Hepatocyte (in vitro differentiated cells): ENCODE results near the gene GNAZ.

ENCODE experiments used
- EZH2 ChIP-seq: fragments of 200-600 bp; sonication (generic); IDR thresholded peaks from 2 replicates; pipeline ENCODE4 v1.6.1; 2016; ENCODE audit warnings: antibody characterized with exemption, mild to moderate bottlenecking, borderline replicate concordance
- EZH2phosphoT487 ChIP-seq: fragments of 200-600 bp; sonication (generic); IDR thresholded peaks from one replicate; pipeline ENCODE4 v1.6.1; 2018; ENCODE audit warnings: antibody characterized with exemption, mild to moderate bottlenecking, low read depth, moderate library complexity; ENCODE audit not compliant: unreplicated experiment, severe bottlenecking
- TF ChIP-seq, protein P1 (sequence below): fragments of 200-600 bp; sonication (generic); IDR thresholded peaks from 2 replicates; pipeline ENCODE4 v1.5.1; 2016; ENCODE audit warnings: antibody characterized with exemption, mild to moderate bottlenecking; ENCODE audit not compliant: poor library complexity

DNA sequence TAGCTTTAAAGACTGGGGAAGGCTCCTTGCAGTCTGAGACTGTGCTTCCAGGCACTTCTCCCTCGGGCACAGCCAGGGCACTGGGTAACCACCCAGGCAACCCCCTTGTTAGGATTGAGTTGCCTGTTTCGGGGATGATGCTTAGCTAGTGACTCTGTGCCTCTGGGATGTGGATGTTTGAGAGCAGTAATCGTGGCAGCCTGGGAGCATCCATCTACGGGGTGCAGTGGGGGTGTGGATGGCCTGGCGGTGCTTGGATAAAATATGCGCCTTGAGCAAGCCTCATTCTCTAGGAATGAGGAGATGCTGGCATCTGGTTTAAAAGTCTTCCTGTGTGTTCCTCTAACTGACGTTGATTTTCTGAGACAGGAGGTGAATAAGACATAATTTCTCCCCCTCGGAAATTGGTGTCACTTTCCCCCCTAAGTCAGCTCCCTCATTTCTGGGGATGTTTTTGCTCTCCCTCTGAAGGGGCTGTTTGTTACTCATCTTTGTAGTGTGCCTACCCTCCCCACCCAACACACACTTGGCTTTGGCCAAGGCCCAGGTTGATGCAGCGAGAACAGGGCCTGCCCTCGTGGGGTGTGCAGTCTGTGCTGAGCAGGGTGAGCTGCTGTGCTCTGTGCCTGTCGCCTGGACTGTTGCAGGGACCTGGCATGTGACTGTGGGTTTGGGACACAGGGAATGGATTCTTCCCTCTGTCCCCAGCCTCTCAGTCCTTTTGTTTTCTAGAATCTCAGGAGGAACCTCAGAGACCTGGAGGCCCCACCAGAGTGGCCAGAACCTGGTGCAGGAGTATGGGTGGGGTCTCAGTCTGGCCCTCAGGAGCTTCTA lies 2.0 kb downstream of the GNAZ start:
- no peak for TF ChIP-seq EZH2phosphoT487
- TF ChIP-seq, protein P1, sequence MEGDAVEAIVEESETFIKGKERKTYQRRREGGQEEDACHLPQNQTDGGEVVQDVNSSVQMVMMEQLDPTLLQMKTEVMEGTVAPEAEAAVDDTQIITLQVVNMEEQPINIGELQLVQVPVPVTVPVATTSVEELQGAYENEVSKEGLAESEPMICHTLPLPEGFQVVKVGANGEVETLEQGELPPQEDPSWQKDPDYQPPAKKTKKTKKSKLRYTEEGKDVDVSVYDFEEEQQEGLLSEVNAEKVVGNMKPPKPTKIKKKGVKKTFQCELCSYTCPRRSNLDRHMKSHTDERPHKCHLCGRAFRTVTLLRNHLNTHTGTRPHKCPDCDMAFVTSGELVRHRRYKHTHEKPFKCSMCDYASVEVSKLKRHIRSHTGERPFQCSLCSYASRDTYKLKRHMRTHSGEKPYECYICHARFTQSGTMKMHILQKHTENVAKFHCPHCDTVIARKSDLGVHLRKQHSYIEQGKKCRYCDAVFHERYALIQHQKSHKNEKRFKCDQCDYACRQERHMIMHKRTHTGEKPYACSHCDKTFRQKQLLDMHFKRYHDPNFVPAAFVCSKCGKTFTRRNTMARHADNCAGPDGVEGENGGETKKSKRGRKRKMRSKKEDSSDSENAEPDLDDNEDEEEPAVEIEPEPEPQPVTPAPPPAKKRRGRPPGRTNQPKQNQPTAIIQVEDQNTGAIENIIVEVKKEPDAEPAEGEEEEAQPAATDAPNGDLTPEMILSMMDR: no peak
- TF ChIP-seq EZH2: no peak
